GM19099 (cell line): ENCODE measurements around the gene KRT38.

Experiments used
- POLR2A ChIP-seq: IDR thresholded peaks from 3 replicates; pipeline ENCODE4 v1.6.1; 2011; ENCODE audit warnings: low read depth; ENCODE audit not compliant: insufficient read length; ENCODE audit errors: extremely low read depth

KRT38 gene

GRCh38 chr17:41440531-41441033 is at the start of gene KRT38:
Gene KRT38, minus strand, starts transcription at chr17:41440983. Its CDS starts 62 bp downstream, at chr17:41440921.
- TF ChIP-seq POLR2A = no peak

GRCh38 chr17:41489531-41489930 is 48.7 kb upstream of the KRT38 start, which contains the start of gene KRT36:
Gene KRT36, minus strand, starts transcription at chr17:41489910. Its CDS starts 46 bp downstream, at chr17:41489864.
- TF ChIP-seq POLR2A = no peak

- no peak for TF ChIP-seq POLR2A
Measured at GRCh38 chr17:41486809-41487530, 46.2 kb upstream of the KRT38 start.

- no peak for TF ChIP-seq POLR2A
Measured at GRCh38 chr17:41486316-41486715, 45.5 kb upstream of the KRT38 start.

- no peak for TF ChIP-seq POLR2A
Measured at GRCh38 chr17:41484920-41485904, 44.4 kb upstream of the KRT38 start.

GRCh38 chr17:41483991-41484826 is 43.4 kb upstream of the KRT38 start:
- no peak for TF ChIP-seq POLR2A

- TF ChIP-seq POLR2A = no peak
Measured at GRCh38 chr17:41483531-41483930, 42.7 kb upstream of the KRT38 start.

- TF ChIP-seq POLR2A = no peak
Measured at GRCh38 chr17:41481036-41481435, 40.3 kb upstream of the KRT38 start, which contains the start of gene KRT35. Gene KRT35, minus strand, starts transcription at chr17:41481151. Its CDS starts 54 bp downstream, at chr17:41481097.

GRCh38 chr17:41480581-41480980 is 39.8 kb upstream of the KRT38 start:
- no peak for TF ChIP-seq POLR2A

GRCh38 chr17:41480136-41480535 is 39.4 kb upstream of the KRT38 start:
- no peak for TF ChIP-seq POLR2A

- TF ChIP-seq POLR2A = no peak
Measured at GRCh38 chr17:41478237-41478636, 37.5 kb upstream of the KRT38 start.

- no peak for TF ChIP-seq POLR2A
Measured at GRCh38 chr17:41476866-41477815, 36.4 kb upstream of the KRT38 start.

- no peak for TF ChIP-seq POLR2A
Measured at GRCh38 chr17:41475421-41475820, 34.6 kb upstream of the KRT38 start.

- no peak for TF ChIP-seq POLR2A
Measured at GRCh38 chr17:41474863-41475262, 34.1 kb upstream of the KRT38 start.

- TF ChIP-seq POLR2A = no peak
Measured at GRCh38 chr17:41468346-41468745, 27.6 kb upstream of the KRT38 start.
